Activated CD8-positive, alpha-beta memory T cell treated with anti-CD3 and anti-CD28 coated beads for 1 hour (primary cell): ENCODE measurements around the gene FRA10AC1.

Experiments
- DNase-seq, 2 donors: peaks; one replicate each; pipeline ENCODE4 v3.0.0-alpha.2; 2020; ENCODE audit warnings: low read depth in 1 of 2; ENCODE audit errors: extremely low read depth in 1 of 2

Gene FRA10AC1

DNA sequence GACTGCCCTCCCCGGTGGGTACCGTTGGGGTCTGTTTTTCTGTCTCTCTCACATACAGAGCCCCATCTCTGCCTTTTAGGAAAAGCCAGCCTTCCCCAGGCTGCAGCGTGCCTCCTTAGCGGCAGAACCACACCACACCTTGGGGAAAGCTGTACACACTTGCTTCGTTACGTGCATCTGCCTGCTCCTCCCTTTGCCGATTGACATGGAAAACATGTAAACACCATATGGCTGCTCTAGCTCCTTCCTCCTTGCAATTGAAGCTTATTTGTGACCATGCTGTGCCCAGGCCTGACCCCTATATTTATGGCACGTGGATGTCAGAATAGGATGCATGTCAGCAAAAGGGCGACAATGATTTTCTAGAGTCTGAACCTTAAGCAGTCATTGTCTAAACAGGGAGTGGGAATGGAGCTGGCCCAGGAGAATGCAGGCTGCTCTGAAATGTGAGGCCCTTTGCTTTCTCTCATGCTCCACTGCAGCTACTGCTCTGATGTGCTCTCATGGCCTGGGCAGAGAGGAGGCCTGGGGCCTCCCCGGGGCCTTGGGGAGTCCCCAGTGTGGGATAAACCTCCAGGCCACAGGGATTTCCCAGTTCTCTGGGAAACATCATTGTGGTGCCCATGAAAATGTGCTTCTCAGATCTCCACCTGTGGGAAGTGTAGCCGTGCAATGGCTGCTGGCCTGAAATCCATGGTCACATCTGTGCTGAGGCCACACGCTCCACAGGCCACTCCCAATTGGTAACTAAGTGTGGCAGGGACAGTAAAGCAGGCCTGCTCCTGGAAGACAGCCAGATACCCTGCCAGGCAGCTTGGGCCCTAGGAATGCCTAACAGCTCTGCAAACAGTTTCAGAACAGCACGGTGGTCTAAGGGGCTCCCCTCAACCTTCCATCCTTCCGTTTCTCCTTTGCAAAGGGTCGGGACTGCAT lies 71.5 kb downstream of the FRA10AC1 start:
- no peak for DNase-seq

DNA sequence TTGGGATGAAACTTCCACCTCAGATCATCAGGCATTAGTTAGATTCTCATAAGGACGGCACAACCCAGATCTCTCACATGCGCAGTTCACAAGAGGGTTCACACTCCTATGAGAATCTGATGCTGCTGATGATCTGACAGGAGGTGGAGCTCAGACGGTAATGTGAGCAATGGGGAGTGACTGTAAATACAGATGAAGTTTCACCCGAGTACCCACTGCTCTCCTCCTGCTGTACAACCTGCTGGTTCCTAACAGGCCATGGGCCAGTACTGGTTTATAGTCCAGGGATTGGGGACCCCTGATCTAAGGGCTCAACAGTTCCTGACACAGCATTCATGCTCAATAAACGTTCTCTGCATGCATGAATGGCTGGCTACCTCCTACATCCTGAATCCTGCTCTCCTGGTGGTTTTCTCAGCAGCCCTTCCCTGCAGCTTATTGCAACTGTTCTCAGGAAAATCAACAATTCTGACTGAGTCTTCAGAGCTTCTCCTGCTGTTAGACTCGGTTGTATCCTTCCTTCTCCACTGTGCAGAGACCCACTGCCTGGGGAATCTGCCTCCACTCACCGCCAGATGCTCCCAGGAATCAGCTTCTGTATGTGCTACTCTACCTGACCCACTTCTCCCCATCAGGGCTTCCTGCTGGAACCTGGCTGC lies 72.6 kb downstream of the FRA10AC1 start:
- DNase-seq, result no peak

GRCh38 chr10:93628858-93629257 lies 73.5 kb downstream of the FRA10AC1 start:
- DNase-seq, result no peak

DNA sequence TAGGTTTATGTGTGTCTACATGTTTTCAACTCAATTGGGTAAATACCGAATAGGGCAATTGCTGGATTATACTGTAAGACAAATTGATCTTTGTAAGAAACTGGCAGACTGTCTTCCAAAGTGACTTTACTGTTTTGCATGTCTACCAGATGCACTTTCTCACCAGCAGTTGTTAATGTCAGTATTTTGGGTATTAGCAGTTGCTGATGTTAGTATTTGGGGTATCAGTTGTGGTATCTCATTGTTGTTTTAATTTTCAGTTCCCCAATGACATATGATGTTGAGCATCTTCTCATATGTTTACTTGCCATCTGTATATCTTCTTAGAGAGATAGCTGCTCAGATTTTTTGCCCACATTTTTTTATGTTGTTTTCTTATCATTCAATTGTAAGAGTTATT lies 79.5 kb downstream of the FRA10AC1 start:
- no peak for DNase-seq

DNA sequence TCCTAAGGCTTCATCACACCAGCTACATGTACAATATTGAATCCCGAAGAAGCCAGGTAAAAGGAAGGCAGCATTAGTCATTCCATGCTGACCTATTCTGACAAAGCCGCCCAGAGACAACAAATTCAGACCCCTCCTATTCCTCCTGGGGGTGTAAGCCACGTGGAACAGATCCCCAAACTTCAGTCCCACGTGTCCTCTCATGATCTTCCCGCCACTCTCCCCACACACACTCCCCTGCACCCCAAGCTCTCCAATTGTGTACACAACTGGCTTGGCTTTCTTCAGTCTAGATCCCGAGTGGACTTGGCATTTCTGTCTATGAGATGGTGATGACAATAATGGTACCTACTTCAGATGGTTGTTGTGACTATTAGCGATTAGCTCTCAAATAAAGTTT lies 81.5 kb downstream of the FRA10AC1 start:
- DNase-seq, result no peak
